ENCODE results near the gene MYO18A.

DNA sequence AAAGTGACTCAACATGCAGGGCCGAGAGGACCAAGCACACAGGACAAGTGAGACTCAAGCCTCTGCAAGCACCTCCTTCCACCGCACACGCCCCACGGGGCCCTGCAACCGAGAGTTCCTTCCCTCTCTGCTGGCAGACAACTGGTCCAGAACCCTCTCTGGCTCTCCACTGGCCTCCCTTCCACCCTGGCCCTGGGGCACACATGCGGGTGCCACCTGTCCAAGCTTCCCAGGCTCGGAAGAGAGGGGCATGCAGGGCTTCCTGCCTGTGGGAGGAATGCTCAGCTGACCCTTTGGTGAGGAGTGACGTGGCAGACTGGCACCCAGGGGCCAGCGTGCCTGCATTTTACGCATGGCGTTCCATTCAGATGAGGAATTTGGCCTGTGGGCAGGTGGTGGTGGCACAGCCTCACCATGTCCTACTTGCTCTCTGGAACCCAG lies 77.4 kb downstream of the MYO18A start:
- TF ChIP-seq, protein P1, sequence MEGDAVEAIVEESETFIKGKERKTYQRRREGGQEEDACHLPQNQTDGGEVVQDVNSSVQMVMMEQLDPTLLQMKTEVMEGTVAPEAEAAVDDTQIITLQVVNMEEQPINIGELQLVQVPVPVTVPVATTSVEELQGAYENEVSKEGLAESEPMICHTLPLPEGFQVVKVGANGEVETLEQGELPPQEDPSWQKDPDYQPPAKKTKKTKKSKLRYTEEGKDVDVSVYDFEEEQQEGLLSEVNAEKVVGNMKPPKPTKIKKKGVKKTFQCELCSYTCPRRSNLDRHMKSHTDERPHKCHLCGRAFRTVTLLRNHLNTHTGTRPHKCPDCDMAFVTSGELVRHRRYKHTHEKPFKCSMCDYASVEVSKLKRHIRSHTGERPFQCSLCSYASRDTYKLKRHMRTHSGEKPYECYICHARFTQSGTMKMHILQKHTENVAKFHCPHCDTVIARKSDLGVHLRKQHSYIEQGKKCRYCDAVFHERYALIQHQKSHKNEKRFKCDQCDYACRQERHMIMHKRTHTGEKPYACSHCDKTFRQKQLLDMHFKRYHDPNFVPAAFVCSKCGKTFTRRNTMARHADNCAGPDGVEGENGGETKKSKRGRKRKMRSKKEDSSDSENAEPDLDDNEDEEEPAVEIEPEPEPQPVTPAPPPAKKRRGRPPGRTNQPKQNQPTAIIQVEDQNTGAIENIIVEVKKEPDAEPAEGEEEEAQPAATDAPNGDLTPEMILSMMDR (IDR thresholded peaks at IDR 0.05): no peak
- TF ChIP-seq POLR2AphosphoS5 (IDR thresholded peaks at IDR 0.05): no peak
